ENCODE measurements around the gene TGFA.

Gene TGFA

GRCh38 chr2:70553584-70554337 is at the start of gene TGFA:
TSS of gene TGFA (minus strand) at chr2:70553826. CDS start at chr2:70553767, 59 bp downstream.
- peak; percentile 85 for DNase-seq

DNA sequence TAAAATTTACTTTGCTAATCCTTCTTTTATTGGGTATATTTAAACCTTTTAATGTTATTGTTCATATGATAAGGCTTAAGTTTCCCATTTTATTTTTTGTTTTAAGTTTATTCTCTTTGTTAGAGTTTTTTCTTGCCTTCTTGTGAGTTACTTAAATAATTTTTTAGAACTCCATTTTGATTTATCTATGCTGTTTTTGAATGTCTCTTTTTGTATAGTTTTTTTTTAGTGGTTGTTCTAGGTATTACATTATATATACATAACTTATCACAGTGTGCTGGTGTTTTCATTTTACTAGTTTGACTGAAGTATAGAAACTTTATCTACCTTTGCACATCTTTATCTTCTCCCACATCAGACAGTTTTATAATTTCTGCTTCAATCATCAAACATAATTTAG is 49.4 kb upstream of the TGFA start:
- no peak for DNase-seq

DNA sequence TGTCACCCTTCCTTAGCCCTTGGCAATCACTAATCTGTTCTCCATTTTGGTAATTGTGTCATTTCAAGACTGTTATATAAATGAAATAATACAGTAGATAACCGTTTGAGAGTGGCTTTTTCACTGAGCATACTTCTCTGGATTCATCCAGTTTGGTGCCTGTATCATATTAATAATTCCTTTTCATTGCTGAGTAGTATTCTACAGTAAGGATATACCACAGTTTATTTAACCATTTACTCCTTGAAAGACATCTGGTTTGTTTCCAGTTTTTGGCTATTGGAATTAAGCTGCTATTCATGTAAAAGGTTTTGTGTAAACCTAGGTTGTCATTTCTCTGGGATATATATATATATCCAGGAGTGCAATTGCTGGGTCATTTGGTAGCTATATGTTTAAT is 44.6 kb upstream of the TGFA start:
- no peak for DNase-seq

- DNase-seq, result no peak
These were observed 43.1 kb upstream of the TGFA start for GRCh38 chr2:70596739-70597138.

DNA sequence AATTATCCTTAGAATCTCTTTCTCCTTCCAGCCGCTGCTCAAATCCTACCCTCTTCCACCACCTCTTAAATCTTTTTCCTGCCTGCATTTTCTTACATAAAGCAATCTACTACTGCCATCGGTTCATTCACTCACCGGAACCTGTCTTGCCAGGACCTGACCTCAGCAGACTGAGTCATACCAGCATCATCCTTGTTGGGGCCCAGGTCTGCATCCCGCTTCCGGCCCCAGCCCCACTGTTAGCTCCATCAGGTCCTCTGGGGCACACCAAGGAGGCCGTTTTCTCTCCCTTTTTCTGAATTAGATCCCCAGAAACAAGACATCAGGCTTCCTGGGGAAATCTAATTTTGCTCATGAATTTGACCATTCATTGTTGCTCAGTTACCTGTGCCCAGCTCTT is 42.7 kb upstream of the TGFA start:
- no peak for DNase-seq

DNA sequence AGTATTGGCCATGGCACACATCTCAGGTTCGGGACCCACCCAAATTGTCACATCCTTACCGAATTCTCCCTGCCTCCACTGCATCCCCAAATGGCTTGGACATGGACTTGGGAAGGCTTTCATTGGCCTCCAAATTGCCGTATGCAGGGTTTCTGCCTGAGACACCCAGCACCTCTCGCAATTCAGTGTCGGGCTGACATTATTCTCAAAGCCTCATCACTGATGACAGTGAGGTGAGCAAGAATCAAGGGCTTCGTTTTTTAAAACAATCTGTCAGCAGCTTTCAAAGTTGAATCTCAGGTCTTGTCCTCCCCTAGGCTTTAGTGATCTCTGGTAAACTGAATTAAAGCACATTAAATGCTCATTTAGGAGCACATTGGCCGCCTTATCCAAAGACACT is 29.5 kb upstream of the TGFA start:
- DNase-seq, result peak; percentile 88

DNA sequence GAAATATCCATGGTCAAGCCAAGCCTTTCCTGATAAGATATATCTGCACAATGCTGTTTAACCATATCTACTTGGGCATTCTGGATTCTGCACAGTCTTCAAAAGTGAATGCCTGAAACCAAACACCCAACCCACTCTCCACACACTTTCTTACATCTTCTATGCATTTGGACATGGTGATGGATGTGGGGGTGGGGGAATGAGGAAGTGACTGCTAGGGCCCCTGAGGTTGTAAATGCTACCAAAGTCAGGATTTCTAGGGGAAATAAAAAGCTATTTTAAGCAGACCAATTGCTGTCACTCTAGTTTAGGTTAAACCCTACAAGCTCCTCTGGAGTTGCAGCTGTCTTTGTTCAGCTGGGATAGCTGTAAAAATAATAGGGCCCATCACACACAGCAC is 26.7 kb upstream of the TGFA start:
- no peak for DNase-seq

GRCh38 chr2:70574618-70575017 is 21.0 kb upstream of the TGFA start:
- no peak for DNase-seq

- no peak for DNase-seq
These were observed 20.5 kb upstream of the TGFA start for GRCh38 chr2:70574109-70574508.

GRCh38 chr2:70570041-70570661 is 16.5 kb upstream of the TGFA start:
- DNase-seq, result no peak

DNA sequence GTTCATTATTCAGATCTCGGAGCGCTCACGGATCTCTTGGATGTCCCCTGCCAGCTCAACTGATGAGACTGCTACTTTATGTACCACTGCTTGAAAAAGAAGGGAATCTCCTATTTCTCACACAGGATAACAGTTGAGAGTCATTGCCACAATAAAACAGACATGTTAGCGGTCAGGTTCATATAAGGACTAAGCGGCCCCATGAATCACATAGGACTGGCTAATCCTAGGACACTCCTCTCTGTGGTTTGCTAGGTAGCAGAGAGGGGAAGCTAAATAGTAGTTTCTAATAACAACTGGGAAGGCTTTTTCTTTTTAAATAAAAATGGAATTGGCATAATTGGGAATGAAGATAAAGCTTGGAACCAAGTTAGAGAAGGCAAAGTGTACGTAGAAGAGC is 15.9 kb upstream of the TGFA start:
- DNase-seq, result no peak

GRCh38 chr2:70566906-70567305 is 13.3 kb upstream of the TGFA start:
- DNase-seq, result no peak

GRCh38 chr2:70566464-70566863 is 12.8 kb upstream of the TGFA start:
- DNase-seq, result no peak

DNA sequence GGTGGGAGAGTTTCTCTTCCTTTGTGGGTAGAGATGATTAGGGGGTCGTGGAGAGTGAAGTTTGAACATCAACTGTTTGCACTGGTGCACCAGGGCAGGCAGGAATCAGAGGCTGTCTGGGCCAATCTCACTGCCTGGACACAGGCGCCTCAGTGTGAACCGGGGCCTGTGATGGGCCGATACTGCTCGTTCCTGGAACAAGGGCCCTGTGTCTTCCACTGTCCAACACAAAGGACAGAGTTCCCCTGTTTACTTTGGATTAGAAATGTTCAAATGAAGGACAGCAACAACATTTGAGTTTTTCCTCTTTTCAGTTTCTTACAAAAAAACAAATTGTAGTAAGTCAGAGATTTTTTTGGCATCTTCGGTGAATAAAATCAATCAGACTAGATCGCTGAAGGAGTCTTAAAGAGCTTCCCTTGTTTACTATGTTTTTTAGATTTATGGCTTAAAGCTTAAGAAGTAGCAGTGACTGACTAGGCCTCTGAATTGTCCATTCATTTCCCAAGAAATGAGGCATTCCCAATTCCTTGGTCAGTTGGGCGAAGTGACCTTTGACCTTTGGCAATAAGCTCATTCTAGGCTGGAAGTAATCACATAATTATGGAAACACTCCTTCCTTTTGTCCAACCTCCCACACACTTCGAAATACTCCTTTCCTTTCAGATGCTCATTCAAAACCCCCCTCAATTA is 11.6 kb upstream of the TGFA start:
- DNase-seq, result no peak

DNA sequence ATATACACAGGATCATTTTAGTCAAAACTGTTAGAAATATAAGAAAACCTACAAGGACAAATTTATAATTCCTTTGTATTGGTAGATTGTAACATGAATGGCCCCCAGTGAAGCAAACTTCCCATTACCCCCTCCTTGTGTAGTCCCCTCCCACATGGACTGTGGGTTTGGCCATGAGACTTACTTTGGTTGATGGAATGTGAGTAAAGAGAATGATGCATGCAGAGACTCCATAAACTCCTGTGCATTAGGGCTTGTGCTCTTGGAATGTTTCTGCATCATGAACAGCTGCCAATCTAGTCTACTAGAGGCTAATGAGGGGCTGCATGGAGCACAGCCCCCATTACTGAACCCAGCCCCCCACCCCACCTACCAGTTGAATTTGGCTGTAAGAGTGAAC is 8.3 kb upstream of the TGFA start:
- DNase-seq, result no peak

DNA sequence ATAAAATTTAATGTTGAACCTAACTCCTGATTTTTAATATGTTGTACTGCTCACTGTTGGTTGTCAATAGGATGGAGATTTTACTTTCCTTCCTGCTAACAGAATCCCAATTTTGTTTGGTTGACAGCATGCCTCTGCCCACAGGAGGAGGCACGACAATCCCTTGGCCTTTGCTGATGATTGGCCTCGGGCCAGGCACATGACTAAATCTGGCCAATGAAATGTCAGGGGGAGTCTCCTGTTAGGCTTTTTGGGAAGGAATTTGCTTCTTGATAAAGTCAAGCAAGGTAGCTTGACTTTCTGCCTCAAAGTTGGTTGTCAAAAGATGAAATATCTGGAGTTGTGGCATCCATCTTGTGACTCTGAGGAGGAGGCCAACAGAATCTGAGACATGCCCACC is 6.8 kb upstream of the TGFA start:
- no peak for DNase-seq

DNA sequence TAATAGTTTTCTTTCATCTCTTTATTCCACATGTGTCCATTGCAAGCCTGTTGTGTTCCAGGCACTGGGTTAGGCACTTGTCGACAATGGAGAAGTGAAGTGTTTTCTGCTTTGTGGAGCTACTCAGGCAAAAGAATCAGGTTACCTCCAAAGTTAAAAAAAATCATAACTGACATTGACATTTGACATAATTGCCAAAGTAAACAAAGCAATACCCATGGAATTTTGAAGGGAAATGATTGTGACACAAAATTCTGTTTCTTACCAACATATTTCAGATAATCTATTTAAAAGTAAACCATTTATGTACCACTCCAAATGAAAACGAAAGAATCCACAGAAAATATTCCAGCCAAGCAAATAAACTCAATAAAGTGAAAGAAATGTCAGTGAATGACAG is 6.4 kb upstream of the TGFA start:
- DNase-seq, result no peak

GRCh38 chr2:70558195-70558808 is 4.7 kb upstream of the TGFA start:
- peak; percentile 13 for DNase-seq

DNA sequence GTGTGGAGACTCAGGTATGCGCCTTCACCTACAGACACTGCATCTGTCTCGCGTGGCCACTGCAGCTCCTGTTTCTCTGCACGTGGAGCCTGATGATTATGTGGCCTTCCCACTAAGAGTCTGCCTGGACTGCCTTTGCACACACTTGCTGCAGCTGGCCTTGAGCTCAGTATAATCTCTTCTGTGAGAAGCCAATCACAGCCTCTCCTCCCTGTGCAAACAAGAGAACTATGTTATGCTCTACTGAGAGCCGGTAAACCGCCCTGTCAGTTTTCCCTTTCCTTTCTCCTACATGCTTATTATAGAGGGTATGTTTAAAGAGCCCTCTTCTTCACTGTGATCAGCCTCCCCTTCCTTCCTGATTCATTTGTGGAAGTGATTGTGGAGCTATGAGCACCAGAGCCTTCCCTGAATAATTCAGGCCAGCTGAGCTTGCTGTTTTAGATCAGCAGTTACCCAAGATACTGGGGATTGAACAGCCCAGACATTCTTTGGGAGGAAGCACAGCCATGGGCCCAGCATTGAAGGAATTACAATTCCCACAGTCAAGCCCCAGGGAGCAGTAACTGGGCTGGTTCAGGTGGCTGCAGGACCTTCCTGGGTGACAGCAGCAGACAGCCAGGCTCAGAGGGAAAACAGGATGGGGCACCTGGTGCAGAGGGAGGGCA is 3.7 kb upstream of the TGFA start:
- peak; percentile 89 for DNase-seq

GRCh38 chr2:70556608-70557007 is 3.0 kb upstream of the TGFA start:
- DNase-seq, result no peak

DNA sequence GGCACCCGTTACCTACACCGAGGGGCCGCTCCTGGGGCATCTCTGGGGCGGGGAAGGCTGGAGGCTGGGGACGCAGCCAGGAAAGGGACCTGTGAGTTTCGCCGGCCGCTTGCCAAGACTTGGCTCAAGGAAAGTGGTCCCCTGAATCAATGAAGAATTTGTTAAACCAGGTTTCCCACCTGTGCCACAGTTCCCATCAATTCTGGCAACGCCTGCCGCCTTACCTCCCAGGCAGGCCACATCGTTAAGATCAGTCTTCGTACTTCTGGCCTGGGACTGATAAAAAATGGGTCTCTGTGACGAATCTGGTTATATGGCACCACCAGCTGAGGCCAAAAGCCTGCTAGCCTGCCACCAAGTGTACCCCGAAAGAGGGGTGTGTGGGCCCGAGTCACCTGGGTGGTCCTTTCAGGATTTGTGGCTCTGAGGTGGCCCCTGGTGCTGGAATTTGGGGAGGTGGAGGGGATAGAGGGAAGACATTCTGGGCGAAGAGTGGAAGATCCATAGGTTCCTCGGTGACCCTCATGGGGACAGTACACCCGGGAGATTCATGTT is 789 bp upstream of the TGFA start:
- no peak for DNase-seq

- peak; percentile 62 for DNase-seq
These were observed 367 bp downstream of the TGFA start for GRCh38 chr2:70553334-70553583.
